Ovary (tissue), 3 donors: ENCODE results near the gene EBF3.

Experiments used
- CTCF ChIP-seq, 3 donors: fragments of 450-650 bp in 2 of 3; fragments of 200-600 bp in 1 of 3; IDR thresholded peaks; one replicate each; pipeline versions ENCODE4 v1.5.1 to v1.8.0; 2016 to 2022; ENCODE audit warnings: antibody characterized with exemption in 3 of 3, mild to moderate bottlenecking in 1 of 3
- POLR2A ChIP-seq: fragments of 450-650 bp; IDR thresholded peaks from one replicate; pipeline ENCODE4 v1.6.1; 2017; ENCODE audit warnings: antibody characterized with exemption, mild to moderate bottlenecking, moderate library complexity
- donor health status: DM: no; HTN: no; CAD: no.

- TF ChIP-seq POLR2A (no peak), CTCF (IDR thresholded peaks at IDR 0.05) (no peak)
These were observed 11.5 kb downstream of the EBF3 start for GRCh38 chr10:129952378-129953118.
